Measurements from ENCODE around the gene KIAA1755.

The KIAA1755 gene

DNA sequence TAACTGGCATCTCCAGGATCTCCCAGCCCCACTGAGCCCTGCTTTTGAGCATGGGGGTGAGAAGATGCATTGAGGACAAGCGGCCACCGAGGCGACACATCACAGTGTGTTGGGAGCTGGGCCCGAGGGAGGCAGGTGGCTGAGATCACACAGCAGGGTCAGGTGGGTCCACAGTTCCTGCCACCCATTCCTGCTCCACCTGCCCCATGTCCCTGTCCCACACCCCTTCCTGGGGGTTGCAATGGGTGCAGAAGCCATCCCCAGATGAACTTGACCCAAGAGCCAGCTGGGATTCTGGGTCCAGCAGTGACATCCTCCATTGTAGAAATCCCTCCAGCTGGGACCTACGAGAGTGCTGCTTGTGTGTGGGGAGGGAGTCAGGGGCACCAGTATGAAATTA lies 96.5 kb downstream of the KIAA1755 start:
- Histone ChIP-seq H3K36me3 (ENCODE audit: low read length) (no peaks in the 10 kb centered on the region), H4K20me1 (ENCODE audit: low read depth, low read length) (no peaks in the 10 kb centered on the region), H3K4me2 (ENCODE audit: low read depth, low read length, poor library complexity, severe bottlenecking) (no peak overlapping the region), H3K27me3 (ENCODE audit: low read length) (no peaks in the 10 kb centered on the region), H3K27ac (ENCODE audit: low read depth, low read length) (no peak overlapping the region), H3K9me3 (ENCODE audit: insufficient read depth, low read length) (no peaks in the 10 kb centered on the region), H3K79me2 (ENCODE audit: insufficient read depth, low read length) (no peaks in the 10 kb centered on the region), H3K9ac (ENCODE audit: low read length) (no peak overlapping the region), H2AFZ (ENCODE audit: low read depth, low read length, severe bottlenecking) (no peak overlapping the region), H3K9me2 (replicated peaks; ENCODE audit: insufficient read depth, low read length) (no peaks in the 10 kb centered on the region), H3K4me3 (ENCODE audit: insufficient read depth, low read length, poor library complexity, severe bottlenecking) (no peak overlapping the region), H3F3A (ENCODE audit: insufficient read depth) (no peaks in the 10 kb centered on the region)
- TF ChIP-seq EZH2phosphoT487 (conservative IDR thresholded peaks at IDR 0.05; ENCODE audit: low read length) = no peak
- TF ChIP-seq, protein P1, sequence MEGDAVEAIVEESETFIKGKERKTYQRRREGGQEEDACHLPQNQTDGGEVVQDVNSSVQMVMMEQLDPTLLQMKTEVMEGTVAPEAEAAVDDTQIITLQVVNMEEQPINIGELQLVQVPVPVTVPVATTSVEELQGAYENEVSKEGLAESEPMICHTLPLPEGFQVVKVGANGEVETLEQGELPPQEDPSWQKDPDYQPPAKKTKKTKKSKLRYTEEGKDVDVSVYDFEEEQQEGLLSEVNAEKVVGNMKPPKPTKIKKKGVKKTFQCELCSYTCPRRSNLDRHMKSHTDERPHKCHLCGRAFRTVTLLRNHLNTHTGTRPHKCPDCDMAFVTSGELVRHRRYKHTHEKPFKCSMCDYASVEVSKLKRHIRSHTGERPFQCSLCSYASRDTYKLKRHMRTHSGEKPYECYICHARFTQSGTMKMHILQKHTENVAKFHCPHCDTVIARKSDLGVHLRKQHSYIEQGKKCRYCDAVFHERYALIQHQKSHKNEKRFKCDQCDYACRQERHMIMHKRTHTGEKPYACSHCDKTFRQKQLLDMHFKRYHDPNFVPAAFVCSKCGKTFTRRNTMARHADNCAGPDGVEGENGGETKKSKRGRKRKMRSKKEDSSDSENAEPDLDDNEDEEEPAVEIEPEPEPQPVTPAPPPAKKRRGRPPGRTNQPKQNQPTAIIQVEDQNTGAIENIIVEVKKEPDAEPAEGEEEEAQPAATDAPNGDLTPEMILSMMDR (IDR thresholded peaks at IDR 0.05; ENCODE audit: insufficient read depth, low read length, poor library complexity, severe bottlenecking) = no peak

DNA sequence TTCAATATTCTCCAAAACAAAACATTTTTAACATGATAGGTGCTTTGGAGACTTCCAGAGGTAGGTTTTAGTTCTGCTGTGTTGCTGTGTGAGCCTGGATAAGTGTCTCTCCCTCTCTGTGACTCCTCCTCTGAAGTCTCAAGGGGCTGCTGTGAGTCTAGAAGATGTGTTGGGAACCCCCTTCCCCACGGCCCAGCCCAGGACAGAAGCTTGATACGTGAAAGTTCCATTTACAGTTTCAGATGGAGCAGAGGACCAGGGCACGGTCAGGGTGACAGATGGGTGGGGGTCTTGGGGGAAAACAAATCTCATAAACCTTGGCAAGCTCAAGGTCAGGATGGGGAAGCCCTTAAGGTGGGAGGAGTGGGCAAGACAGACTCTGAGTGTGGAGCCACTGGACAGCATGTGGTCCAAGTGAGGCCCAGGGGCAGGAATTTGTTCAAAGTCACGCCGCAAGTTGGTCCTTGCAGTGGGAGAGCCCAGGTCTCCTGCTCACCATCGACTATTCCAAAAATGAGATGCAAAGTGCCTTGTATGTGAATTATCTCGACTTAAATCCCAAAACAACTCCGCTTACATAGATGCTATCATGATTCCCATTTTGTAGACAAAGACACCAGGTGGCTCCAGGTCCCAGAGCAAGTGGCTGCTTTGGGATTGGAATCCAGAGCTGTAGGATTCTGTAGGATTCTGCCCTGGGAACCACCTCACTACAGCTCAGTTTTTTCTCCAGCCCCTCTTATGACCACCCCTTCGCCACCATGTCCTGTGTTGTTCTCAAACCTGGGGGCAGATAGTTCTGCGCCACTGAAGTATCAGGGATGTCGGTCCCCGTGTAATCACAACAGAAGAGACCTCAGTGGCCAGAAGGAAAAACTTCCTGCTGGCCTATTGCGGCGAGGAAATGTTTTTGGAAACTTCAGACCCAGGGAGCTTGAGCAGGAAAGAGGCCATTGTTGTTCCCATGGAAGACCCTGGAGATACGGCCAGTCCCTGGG lies 97.4 kb downstream of the KIAA1755 start:
- no peak overlapping the region for H3K4me3 ChIP-seq (ENCODE audit: insufficient read depth, low read length, poor library complexity, severe bottlenecking)

DNA sequence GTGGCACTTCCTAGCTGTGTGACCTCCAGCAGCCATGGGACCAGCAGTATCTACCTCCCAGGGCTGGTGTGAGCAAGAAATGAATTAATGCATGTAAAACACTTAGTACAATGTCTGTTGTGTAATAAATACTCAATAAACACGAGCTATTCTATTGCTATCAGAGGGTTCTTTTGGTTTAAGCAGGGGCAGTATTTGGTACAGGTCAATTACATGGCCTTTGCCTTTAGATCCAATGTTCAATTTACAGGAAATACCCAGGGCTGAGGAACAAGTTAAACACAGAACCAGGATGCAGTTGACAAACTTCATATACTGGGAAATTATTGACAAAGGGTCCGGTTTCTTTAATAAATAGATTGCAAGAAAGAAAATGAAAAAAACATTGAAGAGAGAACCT lies 98.4 kb downstream of the KIAA1755 start:
- H3K9me3 ChIP-seq (ENCODE audit: insufficient read depth, low read length) = no peaks in the 10 kb centered on the region
- H3K9me2 ChIP-seq (replicated peaks; ENCODE audit: insufficient read depth, low read length) = no peaks in the 10 kb centered on the region
- H3K4me3 ChIP-seq (ENCODE audit: insufficient read depth, low read length, poor library complexity, severe bottlenecking) = no peak overlapping the region
- H3K4me2 ChIP-seq (ENCODE audit: low read depth, low read length, poor library complexity, severe bottlenecking) = no peak overlapping the region
- no peaks in the 10 kb centered on the region for H3K79me2 ChIP-seq (ENCODE audit: insufficient read depth, low read length)
- no peak overlapping the region for H3K27ac ChIP-seq (ENCODE audit: low read depth, low read length)
- H3F3A ChIP-seq (ENCODE audit: insufficient read depth) = no peaks in the 10 kb centered on the region
- no peak for TF ChIP-seq EZH2phosphoT487 (conservative IDR thresholded peaks at IDR 0.05; ENCODE audit: low read length)
- TF ChIP-seq, protein P1 (IDR thresholded peaks at IDR 0.05; ENCODE audit: insufficient read depth, low read length, poor library complexity, severe bottlenecking) = no peak
- H2AFZ ChIP-seq (ENCODE audit: low read depth, low read length, severe bottlenecking) = no peak overlapping the region
- no peaks in the 10 kb centered on the region for H3K27me3 ChIP-seq (ENCODE audit: low read length)
- no peaks in the 10 kb centered on the region for H4K20me1 ChIP-seq (ENCODE audit: low read depth, low read length)
- H3K9ac ChIP-seq (ENCODE audit: low read length) = no peak overlapping the region
- H3K36me3 ChIP-seq (ENCODE audit: low read length) = no peaks in the 10 kb centered on the region

More for the DNA sequence above, 97.4 kb downstream of the KIAA1755 start:
- Histone ChIP-seq H3K9me2 (replicated peaks; ENCODE audit: insufficient read depth, low read length) (no peaks in the 10 kb centered on the region), H4K20me1 (ENCODE audit: low read depth, low read length) (no peaks in the 10 kb centered on the region), H3F3A (ENCODE audit: insufficient read depth) (no peaks in the 10 kb centered on the region), H3K4me2 (ENCODE audit: low read depth, low read length, poor library complexity, severe bottlenecking) (no peak overlapping the region), H3K36me3 (ENCODE audit: low read length) (no peaks in the 10 kb centered on the region), H3K9ac (ENCODE audit: low read length) (no peak overlapping the region), H3K9me3 (ENCODE audit: insufficient read depth, low read length) (no peaks in the 10 kb centered on the region), H3K27ac (ENCODE audit: low read depth, low read length) (no peak overlapping the region), H3K27me3 (ENCODE audit: low read length) (no peaks in the 10 kb centered on the region), H3K79me2 (ENCODE audit: insufficient read depth, low read length) (no peaks in the 10 kb centered on the region), H2AFZ (ENCODE audit: low read depth, low read length, severe bottlenecking) (no peak overlapping the region)
- TF ChIP-seq, protein P1 (IDR thresholded peaks at IDR 0.05; ENCODE audit: insufficient read depth, low read length, poor library complexity, severe bottlenecking) = no peak
- no peak for TF ChIP-seq EZH2phosphoT487 (conservative IDR thresholded peaks at IDR 0.05; ENCODE audit: low read length)

Data from SU-DHL-6 (cell line).